ENCODE data around the gene KHDC4.

KHDC4 gene

DNA sequence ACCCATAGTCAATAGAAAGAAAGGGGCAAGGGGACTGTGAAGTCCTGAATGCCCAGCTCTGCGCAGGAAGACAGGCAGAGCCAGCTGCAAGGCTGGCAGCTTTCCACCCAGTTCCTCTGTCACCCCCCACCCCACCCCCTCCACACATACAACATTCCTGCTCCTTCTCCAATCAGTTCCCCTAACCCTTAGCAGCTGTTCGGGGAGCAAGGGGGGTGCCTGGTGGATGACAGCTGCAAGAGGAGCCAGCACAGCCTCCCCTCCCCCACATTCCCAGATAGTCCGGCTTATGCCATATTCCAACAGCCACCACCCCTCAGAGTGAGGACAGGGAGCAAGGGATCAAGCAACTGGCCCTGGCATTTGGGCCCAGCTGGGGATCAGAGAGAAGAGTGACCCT is 34.5 kb upstream of the KHDC4 start:
- peak; percentile 53 for DNase-seq

GRCh38 chr1:155968051-155968400 is 33.8 kb upstream of the KHDC4 start:
- no peak for DNase-seq

- DNase-seq: no peak
Observed at GRCh38 chr1:155967341-155968050, 33.3 kb upstream of the KHDC4 start.

- DNase-seq: no peak
Observed at GRCh38 chr1:155966750-155967149, 32.5 kb upstream of the KHDC4 start.

DNA sequence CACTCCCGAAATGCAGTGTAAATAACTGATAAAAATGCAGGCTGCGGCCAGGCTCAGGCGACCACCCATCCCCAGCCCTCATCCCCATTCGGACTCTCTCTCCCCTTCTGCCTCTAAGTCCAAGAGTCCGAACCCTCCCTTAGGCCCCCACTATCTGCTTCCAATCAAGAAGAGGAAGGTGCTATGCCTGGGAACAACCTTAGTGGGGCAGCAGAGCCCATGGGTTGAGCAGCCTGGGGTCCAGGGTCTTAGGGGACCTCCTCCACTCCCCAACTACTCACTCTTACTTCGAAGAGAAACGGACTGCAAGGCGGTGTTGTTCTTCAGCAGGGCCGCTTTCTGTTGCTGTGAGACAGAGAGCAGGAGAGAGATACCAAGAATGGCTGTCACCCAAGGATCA is 31.9 kb upstream of the KHDC4 start:
- no peak for DNase-seq

DNA sequence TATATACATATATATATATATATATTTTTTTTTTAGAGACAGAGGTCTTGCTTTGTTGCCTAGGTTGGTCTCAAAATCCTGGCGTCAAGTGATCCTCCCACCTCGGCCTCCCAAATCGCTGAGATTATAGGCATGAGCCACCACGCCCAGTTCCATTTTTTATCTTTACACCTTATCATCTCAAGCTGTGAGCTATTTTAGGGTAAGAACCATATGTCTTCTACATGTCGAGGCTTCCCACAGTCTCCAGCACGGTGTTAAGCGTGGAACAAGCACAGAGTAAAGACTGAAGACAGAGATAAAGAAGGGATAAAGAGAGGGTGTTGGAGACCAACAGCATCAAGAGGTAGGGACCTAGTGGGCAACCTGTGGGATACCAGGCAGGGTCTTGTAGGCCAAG is 30.0 kb upstream of the KHDC4 start:
- DNase-seq: no peak

DNA sequence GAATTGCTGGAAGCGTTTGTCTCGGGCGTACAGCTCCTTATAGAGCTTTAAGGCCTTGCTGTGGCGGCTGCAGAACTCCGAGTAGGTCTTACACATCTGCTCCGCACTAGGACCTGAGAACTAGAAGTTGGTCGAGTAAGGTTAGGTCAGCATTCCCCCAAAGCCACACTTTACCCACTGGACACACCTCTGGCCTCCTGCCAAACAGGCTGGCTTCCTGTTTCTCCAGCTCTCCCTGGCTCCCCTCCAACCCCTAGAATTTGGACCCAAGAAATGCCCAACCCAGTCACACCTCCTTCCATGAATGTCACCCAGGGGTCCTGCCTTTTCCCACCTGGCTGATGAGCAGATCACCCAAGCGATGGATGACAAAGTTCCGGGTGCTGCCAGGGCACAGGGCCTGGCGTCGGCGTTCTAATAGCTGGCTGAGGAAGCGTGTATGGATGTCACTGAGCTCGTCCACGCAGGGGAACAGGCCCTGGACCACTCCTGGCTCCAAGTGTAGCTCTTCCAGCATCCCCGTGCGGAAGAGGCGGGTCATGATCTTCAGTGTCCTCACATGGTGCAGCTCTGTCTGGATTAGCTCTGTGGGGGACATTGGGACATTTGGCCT is 28.5 kb upstream of the KHDC4 start:
- no peak for DNase-seq

GRCh38 chr1:155961937-155962336 is 27.7 kb upstream of the KHDC4 start:
- DNase-seq: no peak

- no peak for DNase-seq
Observed at GRCh38 chr1:155960081-155960745, 26.0 kb upstream of the KHDC4 start.

DNA sequence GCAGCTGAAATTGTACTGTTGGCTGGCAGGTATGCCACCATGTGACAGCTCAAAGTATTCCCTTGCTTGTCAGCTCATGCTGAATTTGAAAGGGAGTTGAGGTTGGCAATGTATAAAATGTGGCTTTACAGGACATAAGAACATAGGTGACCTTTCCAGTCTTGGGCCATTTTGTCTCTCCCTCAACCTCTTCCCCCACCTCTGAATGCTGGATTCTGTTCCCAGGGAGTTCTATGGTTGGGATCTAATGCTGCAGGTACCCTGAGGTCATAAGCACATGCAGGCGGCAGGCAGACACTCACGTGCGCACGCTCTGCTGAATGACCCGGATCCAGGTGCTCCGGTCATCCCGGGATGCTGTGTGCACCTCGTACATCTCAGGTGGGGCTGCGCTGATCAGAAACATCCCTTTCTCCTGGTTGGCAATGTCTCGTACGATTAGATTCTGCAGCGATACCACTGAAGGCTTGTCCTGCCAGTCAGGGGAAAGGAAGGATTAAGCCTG is 23.2 kb upstream of the KHDC4 start:
- DNase-seq: no peak

GRCh38 chr1:155954645-155955044 is 20.4 kb upstream of the KHDC4 start:
- no peak for DNase-seq

DNA sequence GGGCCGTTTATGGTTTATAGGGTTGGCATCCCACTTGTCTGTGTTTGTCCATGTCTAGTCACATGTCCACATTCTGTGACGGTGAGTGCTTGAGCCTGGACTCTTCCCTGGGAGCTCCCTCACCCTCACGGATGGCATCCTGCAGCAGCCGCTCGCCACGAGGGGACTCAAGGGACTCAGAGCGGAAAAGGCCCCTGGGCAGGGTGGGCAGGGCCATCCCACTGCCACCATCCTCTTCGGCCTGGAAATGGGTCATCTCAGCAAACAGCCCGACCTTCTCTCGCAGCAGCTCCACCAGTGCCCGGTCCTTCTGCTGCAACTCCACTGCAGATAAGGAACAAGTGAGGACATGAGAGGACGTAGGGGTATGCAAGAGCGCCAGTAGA is 18.3 kb upstream of the KHDC4 start:
- no peak for DNase-seq

- no peak for DNase-seq
Observed at GRCh38 chr1:155951753-155952504, 17.7 kb upstream of the KHDC4 start.

DNA sequence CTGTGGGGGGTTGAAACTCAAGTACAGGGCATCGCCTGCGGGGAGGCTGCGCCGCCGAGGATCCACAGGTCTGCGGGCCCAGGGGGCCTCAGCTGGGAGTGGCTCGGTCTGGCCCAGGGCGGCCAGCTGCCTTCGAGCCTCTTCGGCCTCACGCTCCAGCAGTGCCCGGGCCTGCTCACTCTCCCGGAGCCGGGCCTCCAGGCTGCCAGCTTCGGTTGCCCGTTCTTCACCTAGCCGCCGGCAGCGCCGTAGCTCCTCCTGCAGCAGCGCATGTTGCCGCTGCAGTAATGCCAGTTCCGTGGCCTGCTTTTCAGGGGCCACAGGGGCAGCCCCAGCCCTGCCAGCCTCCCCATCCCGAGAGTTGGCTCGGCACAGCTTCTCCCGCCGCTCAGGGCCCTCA is 16.6 kb upstream of the KHDC4 start:
- no peak for DNase-seq

DNA sequence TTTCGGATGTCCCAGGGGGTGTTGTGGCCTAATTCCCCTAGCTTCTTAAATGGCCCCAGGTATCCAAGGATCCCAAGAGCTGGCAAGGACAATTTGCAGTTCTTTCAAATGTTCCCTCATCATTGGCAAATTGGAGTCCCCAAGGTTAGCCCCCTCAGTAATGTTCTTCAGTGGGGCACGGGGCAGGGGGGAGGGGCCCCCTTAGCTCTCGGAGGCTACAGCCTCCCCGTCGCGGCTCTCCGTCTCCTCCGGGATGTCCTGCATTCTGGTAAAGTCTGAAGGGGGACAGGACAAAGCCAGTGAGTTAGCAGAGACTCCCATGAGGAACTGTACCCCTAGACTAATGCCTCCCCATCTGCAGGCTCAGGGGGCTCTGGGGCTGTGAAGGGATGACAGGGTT is 13.5 kb upstream of the KHDC4 start:
- DNase-seq: no peak

- no peak for DNase-seq
Observed at GRCh38 chr1:155947292-155947691, 13.1 kb upstream of the KHDC4 start.

GRCh38 chr1:155946633-155947219 is 12.5 kb upstream of the KHDC4 start:
- DNase-seq: no peak

DNA sequence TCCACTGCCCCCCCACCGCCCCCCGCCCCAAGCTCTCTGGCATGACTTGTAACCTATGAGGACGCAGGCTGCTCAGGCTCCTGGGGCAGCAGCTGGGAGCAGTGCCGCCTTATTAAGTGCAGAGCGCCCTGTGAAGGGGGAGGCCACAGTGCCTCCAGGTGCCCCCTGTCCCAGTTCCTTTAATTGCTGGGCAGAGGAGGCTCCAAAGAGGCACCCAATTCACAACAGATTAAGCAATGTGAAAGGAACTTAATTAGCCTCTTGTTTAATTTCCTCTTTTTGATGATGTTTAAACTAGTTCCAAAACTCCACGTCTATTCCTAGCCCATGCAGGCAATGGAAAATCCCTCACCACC is 10.2 kb upstream of the KHDC4 start:
- DNase-seq: peak; percentile 59

GRCh38 chr1:155942578-155943141 is 8.4 kb upstream of the KHDC4 start:
- DNase-seq: no peak

DNA sequence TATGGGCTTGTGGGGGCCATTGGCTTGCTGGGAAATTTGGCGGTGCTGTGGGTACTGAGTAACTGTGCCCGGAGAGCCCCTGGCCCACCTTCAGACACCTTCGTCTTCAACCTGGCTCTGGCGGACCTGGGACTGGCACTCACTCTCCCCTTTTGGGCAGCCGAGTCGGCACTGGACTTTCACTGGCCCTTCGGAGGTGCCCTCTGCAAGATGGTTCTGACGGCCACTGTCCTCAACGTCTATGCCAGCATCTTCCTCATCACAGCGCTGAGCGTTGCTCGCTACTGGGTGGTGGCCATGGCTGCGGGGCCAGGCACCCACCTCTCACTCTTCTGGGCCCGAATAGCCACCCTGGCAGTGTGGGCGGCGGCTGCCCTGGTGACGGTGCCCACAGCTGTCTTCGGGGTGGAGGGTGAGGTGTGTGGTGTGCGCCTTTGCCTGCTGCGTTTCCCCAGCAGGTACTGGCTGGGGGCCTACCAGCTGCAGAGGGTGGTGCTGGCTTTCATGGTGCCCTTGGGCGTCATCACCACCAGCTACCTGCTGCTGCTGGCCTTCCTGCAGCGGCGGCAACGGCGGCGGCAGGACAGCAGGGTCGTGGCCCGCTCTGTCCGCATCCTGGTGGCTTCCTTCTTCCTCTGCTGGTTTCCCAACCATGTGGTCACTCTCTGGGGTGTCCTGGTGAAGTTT is 7.8 kb upstream of the KHDC4 start:
- DNase-seq: no peak

- DNase-seq: no peak
Observed at GRCh38 chr1:155940993-155941844, 7.0 kb upstream of the KHDC4 start, which contains the start of gene RXFP4. TSS of gene RXFP4 (plus strand) at chr1:155941638. CDS start at chr1:155941710, 72 bp downstream.
